PC-9 (cell line): ENCODE results near the gene LTBP4. TPM values are rescaled to one million over a fixed set of nuclear protein-coding genes. Genes with fewer than 3 reads are reported as not detected.

Experiments used
- BruUV-seq: library from RNA; stranded (reverse); fragments of 400-500 nt; replicated peaks from 2 replicates; lab custom pipeline; 2021; lab: Mats Ljungman, UMichigan
- CTCF ChIA-PET: fragments of 300-600 bp; sonication (Branson Sonifier 250); formaldehyde crosslinking; loops from one replicate; lab custom pipeline; 2022; ENCODE audit warnings: antibody characterized with exemption; lab: Charles Lee
- POLR2A ChIA-PET: fragments of 300-600 bp; sonication (Branson Sonifier 250); formaldehyde crosslinking; loops from one replicate; lab custom pipeline; 2022; ENCODE audit warnings: antibody characterized with exemption; ENCODE audit not compliant: unreplicated experiment; lab: Charles Lee
- DNase-seq, 2 experiments: peaks; one replicate each; pipeline versions ENCODE4 v3.0.0 to v3.0.0-alpha.2; 2015 to 2022; ENCODE audit warnings: mixed read lengths in 1 of 2
- H2AFZ ChIP-seq: fragments of 200-600 bp; sonication (generic); 2 replicates; pipeline ENCODE4 v1.8.1; 2017; ENCODE audit warnings: antibody characterized with exemption
- H3F3A ChIP-seq: fragments of 200-600 bp; sonication (generic); 2 replicates; pipeline ENCODE4 v1.8.1; 2017; ENCODE audit warnings: antibody characterized with exemption, mild to moderate bottlenecking, low read depth; ENCODE audit not compliant: insufficient read depth
- H3K27ac ChIP-seq: fragments of 200-600 bp; sonication (generic); 2 replicates; pipeline ENCODE4 v1.6.1; 2016; ENCODE audit warnings: mixed run types
- H3K27me3 ChIP-seq: fragments of 200-600 bp; sonication (generic); 2 replicates; pipeline ENCODE4 v1.6.1; 2016; ENCODE audit warnings: low read depth, mixed run types; ENCODE audit not compliant: insufficient read depth
- H3K36me3 ChIP-seq: fragments of 200-600 bp; sonication (generic); 2 replicates; pipeline ENCODE4 v1.6.1; 2016; ENCODE audit warnings: low read depth, mixed run types
- H3K4me1 ChIP-seq: fragments of 200-600 bp; sonication (generic); replicated peaks from 2 replicates; pipeline ENCODE4 v1.6.1; 2016; ENCODE audit warnings: mixed run types; ENCODE audit not compliant: insufficient read depth
- H3K4me2 ChIP-seq: fragments of 200-600 bp; sonication (generic); 2 replicates; pipeline ENCODE4 v1.6.1; 2017; ENCODE audit warnings: mixed run types
- H3K4me3 ChIP-seq: fragments of 200-600 bp; sonication (generic); 2 replicates; pipeline ENCODE4 v1.6.1; 2016; ENCODE audit warnings: mixed run types
- H3K79me2 ChIP-seq: fragments of 200-600 bp; sonication (generic); 2 replicates; pipeline ENCODE4 v1.6.1; 2017; ENCODE audit warnings: low read depth, mixed run types
- H3K9me2 ChIP-seq: fragments of 200-600 bp; sonication (generic); 2 replicates; pipeline ENCODE4 v1.8.1; 2017; ENCODE audit warnings: mild to moderate bottlenecking; ENCODE audit not compliant: insufficient read depth
- H3K9me3 ChIP-seq: fragments of 200-600 bp; sonication (generic); 2 replicates; pipeline ENCODE4 v1.8.1; 2016; ENCODE audit warnings: low read depth; ENCODE audit not compliant: insufficient read depth
- H4K20me1 ChIP-seq: fragments of 200-600 bp; sonication (generic); 2 replicates; pipeline ENCODE4 v1.8.1; 2017; ENCODE audit not compliant: insufficient read depth
- CTCF ChIP-seq: fragments of 200-600 bp; sonication (generic); conservative IDR thresholded peaks from 2 replicates; pipeline ENCODE4 v1.6.1; 2017; ENCODE audit warnings: mixed run types, antibody characterized with exemption, mild to moderate bottlenecking, moderate library complexity
- EZH2 ChIP-seq: fragments of 200-600 bp; sonication (generic); IDR thresholded peaks from 2 replicates; pipeline ENCODE4 v1.8.0; 2017; ENCODE audit warnings: antibody characterized with exemption, low read depth
- intact Hi-C: fragments of 100-400 bp; cut with micrococcal nuclease; formaldehyde crosslinking; loops from one replicate; pipeline ENCODE4 v1.10.0; 2022; ENCODE audit not compliant: unreplicated experiment
- total RNA-seq: library from RNA; stranded (reverse); gene quantifications from 2 replicates; pipeline ENCODE4 v1.2.3, GENCODE V29; 2021

The LTBP4 gene
- total RNA-seq, 1 experiment from 2014 or later: 163 TPM

- H3K9me2 ChIP-seq: no peaks in the 10 kb centered on the region
- DNase-seq: no peak
- BruUV-seq: no TSS peak
- no peaks in the 10 kb centered on the region for H3K27me3 ChIP-seq
- no peak overlapping the region for H3K27ac ChIP-seq
- no peaks in the 10 kb centered on the region for H3K9me3 ChIP-seq
- intact Hi-C loops: loop anchor here (2.0 kb wide), 1 partner anchor 33 kb away; no protein-coding TSS in a partner anchor
- no peak overlapping the region for H3K4me2 ChIP-seq
- no peaks in the 10 kb centered on the region for H3K36me3 ChIP-seq
- peaks cover 7% of the 10 kb centered on the region for H3K4me1 ChIP-seq
- POLR2A ChIA-PET: no interaction called here
- H4K20me1 ChIP-seq: no peaks in the 10 kb centered on the region
- peaks cover 15% of the 10 kb centered on the region; the same call in 1 of the 2 replicates for H3F3A ChIP-seq
- H3K4me3 ChIP-seq: no peak overlapping the region
- H3K79me2 ChIP-seq: no peaks in the 10 kb centered on the region
- TF ChIP-seq CTCF (no peak), EZH2 (no peak)
- CTCF ChIA-PET: no interaction called here
- no peak overlapping the region for H2AFZ ChIP-seq
Measured at GRCh38 chr19:40571831-40572495, 29.2 kb upstream of the LTBP4 start.

GRCh38 chr19:40575326-40575725 lies 25.8 kb upstream of the LTBP4 start:
- H2AFZ ChIP-seq: no peak overlapping the region
- CTCF ChIA-PET: no interaction called here
- H3F3A ChIP-seq: peaks cover 6% of the 10 kb centered on the region; the same call in 1 of the 2 replicates

GRCh38 chr19:40576151-40576584 lies 25.0 kb upstream of the LTBP4 start:
- no peaks in the 10 kb centered on the region for H4K20me1 ChIP-seq
- peak overlapping the region; percentile 78; the same call in 1 of the 2 replicates for H2AFZ ChIP-seq
- ChIA-PET CTCF (no interaction called here), POLR2A (no interaction called here)
- H3K4me1 ChIP-seq: 0 out of 2 replicates have a peak, but pooled peaks cover 5% of the 10 kb centered on the region
- no TSS peak for BruUV-seq
- peaks cover 6% of the 10 kb centered on the region; the same call in 1 of the 2 replicates for H3K79me2 ChIP-seq
- no peaks in the 10 kb centered on the region for H3K9me3 ChIP-seq
- intact Hi-C loops: no loop called here
- H3K27me3 ChIP-seq: no peaks in the 10 kb centered on the region
- H3K9me2 ChIP-seq: no peaks in the 10 kb centered on the region
- no peak overlapping the region for H3K27ac ChIP-seq
- H3K4me3 ChIP-seq: no peak overlapping the region; the same call in 1 of the 2 replicates
- TF ChIP-seq CTCF (no peak), EZH2 (no peak)
- H3F3A ChIP-seq: peaks cover 4% of the 10 kb centered on the region; the same call in 1 of the 2 replicates
- DNase-seq: no peak
- no peaks in the 10 kb centered on the region for H3K36me3 ChIP-seq
- 0 out of 2 replicates have a peak overlapping the region, but pooled peaks have one; percentile 75 for H3K4me2 ChIP-seq

More at GRCh38 chr19:40575326-40575725, 25.8 kb upstream of the LTBP4 start:
- Histone ChIP-seq H3K4me2 (no peak overlapping the region), H3K4me1 (0 out of 2 replicates have a peak, but pooled peaks cover 5% of the 10 kb centered on the region), H3K27me3 (no peaks in the 10 kb centered on the region), H3K36me3 (no peaks in the 10 kb centered on the region), H3K4me3 (no peak overlapping the region), H3K27ac (no peak overlapping the region), H3K9me3 (no peaks in the 10 kb centered on the region), H4K20me1 (no peaks in the 10 kb centered on the region), H3K79me2 (peaks cover 6% of the 10 kb centered on the region; the same call in 1 of the 2 replicates), H3K9me2 (no peaks in the 10 kb centered on the region)
- BruUV-seq: no TSS peak
- no peak for DNase-seq
- POLR2A ChIA-PET: no interaction called here
- intact Hi-C loops: no loop called here
- TF ChIP-seq EZH2 (no peak), CTCF (no peak)
